ENCODE data around the gene MAP2K4. TPM values are rescaled to one million over a fixed set of nuclear protein-coding genes. Genes with fewer than 3 reads are reported as not detected.

The MAP2K4 gene
- total and polyA plus RNA-seq, 2 of the 13 experiments (the other 11 are each of a cell fraction or from before 2014, with no cell fraction given) = 21.5 to 35.6 TPM

GRCh38 chr17:12136243-12136642 lies 115.6 kb downstream of the MAP2K4 start:
- no TSS peak for BruUV-seq (replicated peaks)
- H3K27me3 ChIP-seq (ENCODE audit: control insufficient read depth in 1 of 2, insufficient read depth in 2 of 2, low read length in 2 of 2) = no peaks in the 10 kb centered on the region
- no peak overlapping the region for H3K4me3 ChIP-seq (replicated peaks in 1 of 3; ENCODE audit: insufficient read depth in 1 of 3, low read depth in 2 of 3, low read length in 3 of 3)
- 95% methylated on average over 1 of the region's 1 CpG for WGBS (ENCODE audit: low lambda C conversion rate)
- H3K4me2 ChIP-seq (ENCODE audit: low read depth, low read length) = no peak overlapping the region
- H3K9ac ChIP-seq (ENCODE audit: insufficient read depth, low read depth, low read length) = no peak overlapping the region
- H4K20me1 ChIP-seq (ENCODE audit: insufficient read depth, low read length) = no peaks in the 10 kb centered on the region
- H2AFZ ChIP-seq (ENCODE audit: low read length) = no peak overlapping the region
- H3K36me3 ChIP-seq (replicated peaks in 1 of 2; ENCODE audit: control insufficient read depth in 1 of 2, insufficient read depth in 2 of 2, low read length in 2 of 2) = peaks cover 2 to 22% of the 10 kb centered on the region in 2 experiments; a peak in 2 of 5 replicates
- no peaks in the 10 kb centered on the region for H3K4me1 ChIP-seq (ENCODE audit: insufficient read depth, low read length)
- no peak for DNase-seq (ENCODE audit: low spot score)
- in situ Hi-C loops (cut with HindIII; ENCODE audit: extremely low pct_ligation_motif_present, low pct_unique_long_range_greater_than_20kb) (no loop called here), intact Hi-C loops (cut with micrococcal nuclease; ENCODE audit: unreplicated experiment) (no loop called here)
- CTCF ChIA-PET (ENCODE audit: low intra/inter-chr PET ratio, low total read pairs) = no interaction called here
- no peak for TF ChIP-seq SP140L (CRISPR knock-in tag; IDR thresholded peaks at IDR 0.05; ENCODE audit: borderline replicate concordance)
- TF ChIP-seq ATF1 (CRISPR knock-in tag; IDR thresholded peaks at IDR 0.05) = no peak
- TF ChIP-seq SIX4 (CRISPR knock-in tag; IDR thresholded peaks at IDR 0.05) = no peak
- no peak for TF ChIP-seq TRIM24 (CRISPR knock-in tag; IDR thresholded peaks at IDR 0.05)
- no peak for TF ChIP-seq PHF5A (CRISPR knock-in tag; IDR thresholded peaks at IDR 0.05; ENCODE audit: low read depth, unreplicated experiment)
- TF ChIP-seq PRDM15 (CRISPR knock-in tag; IDR thresholded peaks at IDR 0.05) = no peak
- TF ChIP-seq ZNF331 (CRISPR knock-in tag; IDR thresholded peaks at IDR 0.05) = no peak
- no peak for TF ChIP-seq ZNF101 (CRISPR knock-in tag; IDR thresholded peaks at IDR 0.05; ENCODE audit: borderline replicate concordance, low read depth)
- TF ChIP-seq YEATS2 (CRISPR knock-in tag; IDR thresholded peaks at IDR 0.05; ENCODE audit: borderline replicate concordance) = no peak
- TF ChIP-seq HOMEZ (CRISPR knock-in tag; IDR thresholded peaks at IDR 0.05; ENCODE audit: low read depth) = no peak
- TF ChIP-seq PRDM10 (CRISPR knock-in tag; IDR thresholded peaks at IDR 0.05; ENCODE audit: low read depth) = no peak
- TF ChIP-seq ZNF264 (CRISPR knock-in tag; IDR thresholded peaks at IDR 0.05) = no peak
- no peak for TF ChIP-seq TBX3 (IDR thresholded peaks at IDR 0.05; ENCODE audit: borderline replicate concordance)
- TF ChIP-seq ZNF709 (CRISPR knock-in tag; IDR thresholded peaks at IDR 0.05) = no peak
- TF ChIP-seq ZNF501 (CRISPR knock-in tag; IDR thresholded peaks at IDR 0.05) = no peak
- TF ChIP-seq KDM6A (CRISPR knock-in tag; IDR thresholded peaks at IDR 0.05; ENCODE audit: low read depth) = no peak
- TF ChIP-seq PITX1 (CRISPR knock-in tag; IDR thresholded peaks at IDR 0.05) = no peak
- no peak overlapping the region for H3K27ac ChIP-seq (ENCODE audit: extremely low read length, insufficient read depth, low read length)
- POLR2A ChIA-PET = no interaction called here
- no peaks in the 10 kb centered on the region for H3K9me3 ChIP-seq (ENCODE audit: low read length)
- FAIRE-seq = no peak
- no peak for ATAC-seq
- H3K79me2 ChIP-seq (ENCODE audit: insufficient read depth, low read length) = no peaks in the 10 kb centered on the region
